Measurements from ENCODE around the gene PLK5.

PLK5 gene

GRCh38 chr19:1540365-1540925 is 16.6 kb downstream of the PLK5 start:
- POLR2A ChIA-PET (ENCODE audit: low non-redundant PET): no interaction called here
- H3K27ac ChIP-seq: no peak overlapping the region
- CTCF ChIA-PET: interaction anchor here (0.7 kb wide), 1 partner anchor 163 kb away, joined by 3 read pairs; no protein-coding TSS in a partner anchor
- no peak for DNase-seq (ENCODE audit: low spot score)
- TF ChIP-seq CTCF (conservative IDR thresholded peaks at IDR 0.05; ENCODE audit: low read depth): no peak

- CTCF ChIA-PET: no interaction called here
- no peak for TF ChIP-seq CTCF (conservative IDR thresholded peaks at IDR 0.05; ENCODE audit: low read depth)
- DNase-seq (ENCODE audit: low spot score): no peak
- POLR2A ChIA-PET (ENCODE audit: low non-redundant PET): no interaction called here
- H3K27ac ChIP-seq: no peak overlapping the region
Observed at GRCh38 chr19:1549332-1549945, 25.6 kb downstream of the PLK5 start.

- DNase-seq (ENCODE audit: low spot score): no peak
- H3K27ac ChIP-seq: no peak overlapping the region; the same call in 1 of the 2 replicates
- ChIA-PET CTCF (interaction anchor here (0.6 to 0.7 kb wide), 2 partner anchors 42 to 126 kb away, joined by 3 read pairs; no protein-coding TSS in a partner anchor), POLR2A (ENCODE audit: low non-redundant PET) (no interaction called here)
- TF ChIP-seq CTCF (conservative IDR thresholded peaks at IDR 0.05; ENCODE audit: low read depth): no peak
Observed at GRCh38 chr19:1551068-1552040, 27.5 kb downstream of the PLK5 start.

- ChIA-PET POLR2A (ENCODE audit: low non-redundant PET) (interaction anchor here (0.6 kb wide), 1 partner anchor 45 kb away, joined by 3 read pairs; no protein-coding TSS in a partner anchor), CTCF (no interaction called here)
- no peak for DNase-seq (ENCODE audit: low spot score)
- H3K27ac ChIP-seq: no peak overlapping the region
- no peak for TF ChIP-seq CTCF (conservative IDR thresholded peaks at IDR 0.05; ENCODE audit: low read depth)
Observed at GRCh38 chr19:1553415-1553814, 29.5 kb downstream of the PLK5 start.

GRCh38 chr19:1554968-1555367 is 31.1 kb downstream of the PLK5 start:
- H3K27ac ChIP-seq: no peak overlapping the region
- no peak for DNase-seq (ENCODE audit: low spot score)
- CTCF ChIA-PET: no interaction called here
- TF ChIP-seq CTCF (conservative IDR thresholded peaks at IDR 0.05; ENCODE audit: low read depth): no peak
- POLR2A ChIA-PET (ENCODE audit: low non-redundant PET): no interaction called here

All from RWPE1 (cell line).